Type B pancreatic cell (in vitro differentiated cells): ENCODE measurements around the gene NEO1. TPM values are rescaled to one million over a fixed set of nuclear protein-coding genes. Genes with fewer than 3 reads are reported as not detected.
A peak's percentile ranks its signal among the peaks of the same experiment; 100 is the strongest.

Experiments
- DNase-seq: peaks from one replicate; pipeline ENCODE4 v3.0.0; 2021; ENCODE audit warnings: mixed read lengths; ENCODE audit not compliant: unreplicated experiment; ENCODE audit errors: extremely low spot score
- H3K27ac Mint-ChIP-seq: 2 replicates; pipeline ENCODE4 v1.8.0; 2021; ENCODE audit warnings: mild to moderate bottlenecking, mixed read lengths
- H3K27me3 Mint-ChIP-seq: 2 replicates; pipeline ENCODE4 v1.8.0; 2021; ENCODE audit warnings: mixed read lengths
- H3K36me3 Mint-ChIP-seq: 2 replicates; pipeline ENCODE4 v1.8.0; 2021; ENCODE audit warnings: mixed read lengths
- H3K4me1 Mint-ChIP-seq: one replicate; pipeline ENCODE4 v1.8.0; 2021; ENCODE audit warnings: mixed read lengths; ENCODE audit not compliant: unreplicated experiment
- H3K4me3 Mint-ChIP-seq: 2 replicates; pipeline ENCODE4 v1.8.0; 2021; ENCODE audit warnings: mild to moderate bottlenecking, mixed read lengths
- H3K9me3 Mint-ChIP-seq: 2 replicates; pipeline ENCODE4 v1.8.0; 2021; ENCODE audit warnings: mixed read lengths
- total RNA-seq: library from RNA; stranded (reverse); gene quantifications from 2 replicates; pipeline ENCODE4 v1.2.1, GENCODE V29; 2021; ENCODE audit warnings: low replicate concordance
- TF ChIP-seq, protein P1 (sequence below): fragments of 200-600 bp; sonication (generic); conservative IDR thresholded peaks from 2 replicates; pipeline ENCODE4 v1.5.0; 2021; ENCODE audit warnings: antibody characterized with exemption, mild to moderate bottlenecking

Gene NEO1
- total RNA-seq, 1 donor from 2014 or later: 94.7 TPM

GRCh38 chr15:73346735-73347312, 294.6 kb downstream of the NEO1 start:
- TF ChIP-seq, protein P1, sequence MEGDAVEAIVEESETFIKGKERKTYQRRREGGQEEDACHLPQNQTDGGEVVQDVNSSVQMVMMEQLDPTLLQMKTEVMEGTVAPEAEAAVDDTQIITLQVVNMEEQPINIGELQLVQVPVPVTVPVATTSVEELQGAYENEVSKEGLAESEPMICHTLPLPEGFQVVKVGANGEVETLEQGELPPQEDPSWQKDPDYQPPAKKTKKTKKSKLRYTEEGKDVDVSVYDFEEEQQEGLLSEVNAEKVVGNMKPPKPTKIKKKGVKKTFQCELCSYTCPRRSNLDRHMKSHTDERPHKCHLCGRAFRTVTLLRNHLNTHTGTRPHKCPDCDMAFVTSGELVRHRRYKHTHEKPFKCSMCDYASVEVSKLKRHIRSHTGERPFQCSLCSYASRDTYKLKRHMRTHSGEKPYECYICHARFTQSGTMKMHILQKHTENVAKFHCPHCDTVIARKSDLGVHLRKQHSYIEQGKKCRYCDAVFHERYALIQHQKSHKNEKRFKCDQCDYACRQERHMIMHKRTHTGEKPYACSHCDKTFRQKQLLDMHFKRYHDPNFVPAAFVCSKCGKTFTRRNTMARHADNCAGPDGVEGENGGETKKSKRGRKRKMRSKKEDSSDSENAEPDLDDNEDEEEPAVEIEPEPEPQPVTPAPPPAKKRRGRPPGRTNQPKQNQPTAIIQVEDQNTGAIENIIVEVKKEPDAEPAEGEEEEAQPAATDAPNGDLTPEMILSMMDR: no peak
- Mint-ChIP-seq H3K4me3 (no peak overlapping the region), H3K27ac (no peak overlapping the region), H3K4me1 (no peaks in the 10 kb centered on the region), H3K9me3 (no peaks in the 10 kb centered on the region), H3K36me3 (no peaks in the 10 kb centered on the region), H3K27me3 (peaks cover 7% of the 10 kb centered on the region)
- DNase-seq: peak; percentile 81

DNA sequence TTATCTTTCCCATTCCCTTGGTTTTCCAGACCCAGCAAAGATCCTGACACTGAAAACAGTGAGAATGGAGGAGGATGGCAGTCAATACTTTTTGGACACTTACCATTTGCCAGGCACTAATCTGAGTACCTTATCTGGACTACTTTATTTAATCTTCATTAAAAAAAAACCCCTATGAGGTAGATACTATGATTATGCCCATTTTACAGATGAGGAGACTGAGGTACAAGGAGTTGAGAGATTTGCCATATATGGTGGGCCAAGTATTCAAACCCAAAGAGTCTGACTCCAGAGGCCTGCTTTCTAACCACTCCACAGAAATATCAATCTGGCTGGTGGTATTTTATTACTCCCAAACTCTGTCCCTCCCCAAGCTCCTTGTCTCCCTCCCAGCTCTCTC, 296.9 kb downstream of the NEO1 start:
- no peak overlapping the region for H3K4me3 Mint-ChIP-seq
- H3K4me1 Mint-ChIP-seq: no peaks in the 10 kb centered on the region
- H3K27ac Mint-ChIP-seq: no peak overlapping the region
- H3K36me3 Mint-ChIP-seq: no peaks in the 10 kb centered on the region
- TF ChIP-seq, protein P1: no peak
- peaks cover 7% of the 10 kb centered on the region for H3K27me3 Mint-ChIP-seq
- no peaks in the 10 kb centered on the region for H3K9me3 Mint-ChIP-seq
- DNase-seq: no peak

GRCh38 chr15:73352082-73352481, 299.8 kb downstream of the NEO1 start:
- H3K9me3 Mint-ChIP-seq: no peaks in the 10 kb centered on the region
- no peak overlapping the region for H3K4me3 Mint-ChIP-seq
- no peaks in the 10 kb centered on the region for H3K36me3 Mint-ChIP-seq
- TF ChIP-seq, protein P1: no peak
- DNase-seq: no peak
- no peak overlapping the region for H3K27ac Mint-ChIP-seq
- no peaks in the 10 kb centered on the region for H3K4me1 Mint-ChIP-seq
- H3K27me3 Mint-ChIP-seq: peaks cover 11% of the 10 kb centered on the region

- DNase-seq: no peak
- Mint-ChIP-seq H3K36me3 (no peaks in the 10 kb centered on the region), H3K4me1 (no peaks in the 10 kb centered on the region), H3K27ac (no peak overlapping the region), H3K27me3 (peaks cover 24% of the 10 kb centered on the region), H3K4me3 (no peak overlapping the region), H3K9me3 (no peaks in the 10 kb centered on the region)
- TF ChIP-seq, protein P1: no peak
Measured at GRCh38 chr15:73353734-73354133, 301.5 kb downstream of the NEO1 start.

- no peaks in the 10 kb centered on the region for H3K4me1 Mint-ChIP-seq
- no peak overlapping the region for H3K27ac Mint-ChIP-seq
- no peak for DNase-seq
- H3K27me3 Mint-ChIP-seq: peaks cover 29% of the 10 kb centered on the region
- no peaks in the 10 kb centered on the region for H3K9me3 Mint-ChIP-seq
- TF ChIP-seq, protein P1: no peak
- no peak overlapping the region for H3K4me3 Mint-ChIP-seq
- no peaks in the 10 kb centered on the region for H3K36me3 Mint-ChIP-seq
Measured at GRCh38 chr15:73354241-73354640, 302.0 kb downstream of the NEO1 start.
